CD4-positive, alpha-beta T cell (primary cell): ENCODE data around the gene HYKK. TPM values are rescaled to one million over a fixed set of nuclear protein-coding genes. Genes with fewer than 3 reads are reported as not detected.

Experiments
- ATAC-seq: fragments of 200-7000 bp; cut with Tn5 transposase; one replicate; pipeline ENCODE4 v1.10.0; 2022; ENCODE audit warnings: mild to moderate bottlenecking; ENCODE audit not compliant: poor library complexity
- CTCF ChIA-PET: fragments of 350-600 bp; sonication (Branson Sonifier 250); formaldehyde crosslinking; loops from one replicate; lab custom pipeline; 2021; ENCODE audit warnings: antibody characterized with exemption, inconsistent platforms; lab: Charles Lee
- POLR2A ChIA-PET: fragments of 350-600 bp; sonication (Branson Sonifier 250); formaldehyde crosslinking; loops from one replicate; lab custom pipeline; 2021; ENCODE audit warnings: antibody characterized with exemption, inconsistent platforms; lab: Charles Lee
- DNase-seq, 14 experiments: peaks; one replicate each; pipeline ENCODE4 v3.0.0-alpha.2; 2013 to 2020; ENCODE audit warnings: mixed read lengths in 2 of 14
- H3K27ac ChIP-seq, 2 donors: one replicate each; pipeline versions ENCODE4 v1.5.1 to v1.7.0; 2013; ENCODE audit warnings: low read length in 2 of 2, low read depth in 1 of 2, mild to moderate bottlenecking in 1 of 2
- H3K27me3 ChIP-seq, 2 experiments: 1 replicate in 1 of 2; 2 replicates in 1 of 2; pipeline versions ENCODE4 v1.6.1 to v1.7.0; 2013; ENCODE audit warnings: low read length in 2 of 2, control low read depth in 1 of 2, mild to moderate bottlenecking in 1 of 2, moderate library complexity in 1 of 2; ENCODE audit not compliant: insufficient read depth in 2 of 2, control insufficient read depth in 1 of 2
- H3K36me3 ChIP-seq: one replicate; pipeline ENCODE4 v1.6.1; 2013; ENCODE audit warnings: low read length, control low read depth; ENCODE audit not compliant: insufficient read depth
- H3K4me1 ChIP-seq: one replicate; pipeline ENCODE4 v1.6.1; 2013; ENCODE audit warnings: low read length, control low read depth; ENCODE audit not compliant: insufficient read depth
- H3K4me3 ChIP-seq: one replicate; pipeline ENCODE4 v1.5.1; 2013; ENCODE audit warnings: mild to moderate bottlenecking, low read length, moderate library complexity
- H3K9me3 ChIP-seq, 2 experiments: 1 replicate in 1 of 2; 2 replicates in 1 of 2; pipeline versions ENCODE4 v1.6.1 to v1.7.0; 2013; ENCODE audit warnings: low read length in 2 of 2, mild to moderate bottlenecking in 2 of 2, control low read depth in 1 of 2, moderate library complexity in 1 of 2; ENCODE audit not compliant: control insufficient read depth in 1 of 2, insufficient read depth in 1 of 2
- H3K27ac Mint-ChIP-seq: one replicate; pipeline ENCODE4 v1.8.0; 2020; ENCODE audit warnings: mixed read lengths
- H3K27me3 Mint-ChIP-seq: one replicate; pipeline ENCODE4 v1.8.0; 2021; ENCODE audit warnings: mixed read lengths
- H3K36me3 Mint-ChIP-seq: one replicate; pipeline ENCODE4 v1.8.0; 2021; ENCODE audit warnings: low read depth, mixed read lengths
- H3K4me1 Mint-ChIP-seq: one replicate; pipeline ENCODE4 v1.8.0; 2021; ENCODE audit warnings: low read depth, mixed read lengths
- H3K4me3 Mint-ChIP-seq: one replicate; pipeline ENCODE4 v1.8.0; 2020; ENCODE audit warnings: mild to moderate bottlenecking, mixed read lengths
- H3K9me3 Mint-ChIP-seq: one replicate; pipeline ENCODE4 v1.8.0; 2020; ENCODE audit warnings: mixed read lengths
- CTCF ChIP-seq: fragments of 200-600 bp; IDR thresholded peaks from one replicate; pipeline ENCODE4 v1.8.0; 2022; ENCODE audit warnings: antibody characterized with exemption, mild to moderate bottlenecking
- intact Hi-C, 2 experiments: fragments of 100-400 bp; cut with DNase I in 1 of 2; cut with micrococcal nuclease in 1 of 2; formaldehyde crosslinking; loops; one replicate each; pipeline versions ENCODE4 v1.15.1 to v1.9.0; 2023 to 2025; cut with DNase I, micrococcal nuclease
- polyA plus RNA-seq, 2 donors: library from polyadenylated mRNA; unstranded; fragments of 120-200 nt; gene quantifications; one replicate each; pipeline ENCODE4 v1.2.1, GENCODE V29; 2013
- total RNA-seq, 174 experiments: library from RNA in 2 of 174; stranded (reverse) in 2 of 174; gene quantifications; one replicate each; pipeline ENCODE4 v1.2.3 and lab custom pipeline; 2021 to 2026

The HYKK gene
- total RNA-seq (1 to 10 TPM; 1.8 to 2.3 TPM), total RNA-seq (lab: John Stamatoyannopoulos, UW) (0.24 to 11.6 (median 2.2) reads per million in 172 experiments)
- polyA plus RNA-seq (2013, experiment 1 of 2) = 2.3 TPM
- 2.4 TPM for polyA plus RNA-seq (2013, experiment 2 of 2)

- Mint-ChIP-seq H3K9me3 (no peaks in the 10 kb centered on the region), H3K36me3 (peaks cover under 1% of the 10 kb centered on the region), H3K4me1 (peaks cover 36% of the 10 kb centered on the region), H3K4me3 (peak within 1 kb of the TSS; percentile 93), H3K27me3 (no peaks in the 10 kb centered on the region), H3K27ac (peak within 1 kb of the TSS; percentile 69)
- DNase-seq (peak; percentile 33 to 87 (median 70)), ATAC-seq (peak; percentile 84)
- Histone ChIP-seq H3K9me3 (no peaks in the 10 kb centered on the region), H3K4me1 (peaks cover 23% of the 10 kb centered on the region), H3K4me3 (peak within 1 kb of the TSS; percentile 75), H3K27ac (no peak within 1 kb of the TSS), H3K36me3 (no peaks in the 10 kb centered on the region), H3K27me3 (no peaks in the 10 kb centered on the region)
- intact Hi-C loops = loop anchor here in 1 of 2 experiments (2.0 kb wide), 1 partner anchor 208 kb away; the partner anchor contains the start of gene SKIC8
- no peak for TF ChIP-seq CTCF
- ChIA-PET POLR2A (interaction anchor here (3.1 to 3.3 kb wide), 2 partner anchors 33 to 69 kb away, joined by 17 to 27 read pairs; partner anchors contain the start of genes IREB2 and PSMA4), CTCF (no interaction called here)
These were observed at the start of gene HYKK for GRCh38 chr15:78506971-78507830. Gene HYKK, plus strand, starts transcription at chr15:78507577. Its CDS starts 5,512 bp downstream, at chr15:78513089.

- H3K4me3 ChIP-seq = no peak overlapping the region
- DNase-seq = no peak
- intact Hi-C loops = no loop called here
- H3K36me3 Mint-ChIP-seq = peaks cover 52% of the 10 kb centered on the region
- H3K4me3 Mint-ChIP-seq = no peak overlapping the region
- peaks cover 4% of the 10 kb centered on the region for H3K4me1 ChIP-seq
- H3K27me3 Mint-ChIP-seq = no peaks in the 10 kb centered on the region
- H3K36me3 ChIP-seq = peaks cover 30% of the 10 kb centered on the region
- H3K27ac Mint-ChIP-seq = peak overlapping the region; percentile 79
- POLR2A ChIA-PET = interaction anchor here (0.7 to 3.7 kb wide), 5 partner anchors 8 to 194 kb away, joined by 3 to 22 read pairs (median 4); partner anchors contain the start of gene IREB2
- no peak overlapping the region for H3K27ac ChIP-seq
- no peak for TF ChIP-seq CTCF
- CTCF ChIA-PET = no interaction called here
- ATAC-seq = no peak
- no peaks in the 10 kb centered on the region for H3K9me3 Mint-ChIP-seq
- H3K9me3 ChIP-seq = no peaks in the 10 kb centered on the region
- H3K4me1 Mint-ChIP-seq = peaks cover 69% of the 10 kb centered on the region
- H3K27me3 ChIP-seq = no peaks in the 10 kb centered on the region
These were observed 46.6 kb upstream of the HYKK start for GRCh38 chr15:78460737-78461136.

GRCh38 chr15:78461171-78461888 is 46.0 kb upstream of the HYKK start:
- peaks cover 36% of the 10 kb centered on the region for H3K36me3 ChIP-seq
- peak overlapping the region; percentile 37 for H3K4me3 Mint-ChIP-seq
- ChIA-PET POLR2A (interaction anchor here (0.7 to 3.7 kb wide), 6 partner anchors 8 to 195 kb away, joined by 3 to 22 read pairs (median 5); partner anchors contain the start of genes IREB2 and PSMA4), CTCF (no interaction called here)
- no peak for TF ChIP-seq CTCF
- H3K9me3 Mint-ChIP-seq = no peaks in the 10 kb centered on the region
- intact Hi-C loops = no loop called here
- peaks cover 57% of the 10 kb centered on the region for H3K36me3 Mint-ChIP-seq
- no peaks in the 10 kb centered on the region for H3K27me3 ChIP-seq
- peak overlapping the region; percentile 79 for H3K27ac Mint-ChIP-seq
- peak in 7 of 14 experiments; percentile 3 to 61 (median 34) for DNase-seq
- peaks cover 63% of the 10 kb centered on the region for H3K4me1 Mint-ChIP-seq
- H3K27me3 Mint-ChIP-seq = no peaks in the 10 kb centered on the region
- ATAC-seq = peak; percentile 89
- H3K27ac ChIP-seq = no peak overlapping the region
- H3K4me1 ChIP-seq = peaks cover 3% of the 10 kb centered on the region
- no peaks in the 10 kb centered on the region for H3K9me3 ChIP-seq
- H3K4me3 ChIP-seq = no peak overlapping the region
